Fibroblast of the conjunctiva (primary cell): ENCODE data around the gene STON2.
"Not testable (repeated sequence)": the region's sequence is repeated elsewhere in the genome, so short reads cannot be mapped to it uniquely, and the experiment has no call there.

ENCODE experiments used
- DNase-seq: peaks from one replicate; pipeline ENCODE4 v3.0.0-alpha.2; 2010; ENCODE audit warnings: low read depth

The STON2 gene

GRCh38 chr14:81268016-81268416 is 132.1 kb downstream of the STON2 start:
- DNase-seq, result no peak

GRCh38 chr14:81265636-81266169 is 134.4 kb downstream of the STON2 start:
- no peak for DNase-seq

DNA sequence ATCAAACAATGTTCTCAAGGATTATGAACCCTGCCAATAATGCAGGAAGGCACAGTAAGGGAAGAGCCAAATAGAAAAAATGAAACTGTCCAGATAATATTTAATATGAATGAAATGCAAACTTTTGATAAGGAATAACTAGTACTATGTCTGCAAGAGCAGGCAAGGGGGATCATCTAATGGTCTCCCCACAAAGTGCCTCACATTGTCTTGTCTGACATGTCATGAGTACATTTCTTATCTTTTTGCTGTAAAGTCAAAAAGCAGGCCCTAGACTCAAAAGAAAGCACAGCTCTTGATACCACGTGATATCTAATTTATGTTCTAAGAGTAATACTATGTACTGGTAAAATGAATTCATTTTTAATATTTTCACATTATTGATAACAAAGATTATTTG is 135.5 kb downstream of the STON2 start:
- no peak for DNase-seq

DNA sequence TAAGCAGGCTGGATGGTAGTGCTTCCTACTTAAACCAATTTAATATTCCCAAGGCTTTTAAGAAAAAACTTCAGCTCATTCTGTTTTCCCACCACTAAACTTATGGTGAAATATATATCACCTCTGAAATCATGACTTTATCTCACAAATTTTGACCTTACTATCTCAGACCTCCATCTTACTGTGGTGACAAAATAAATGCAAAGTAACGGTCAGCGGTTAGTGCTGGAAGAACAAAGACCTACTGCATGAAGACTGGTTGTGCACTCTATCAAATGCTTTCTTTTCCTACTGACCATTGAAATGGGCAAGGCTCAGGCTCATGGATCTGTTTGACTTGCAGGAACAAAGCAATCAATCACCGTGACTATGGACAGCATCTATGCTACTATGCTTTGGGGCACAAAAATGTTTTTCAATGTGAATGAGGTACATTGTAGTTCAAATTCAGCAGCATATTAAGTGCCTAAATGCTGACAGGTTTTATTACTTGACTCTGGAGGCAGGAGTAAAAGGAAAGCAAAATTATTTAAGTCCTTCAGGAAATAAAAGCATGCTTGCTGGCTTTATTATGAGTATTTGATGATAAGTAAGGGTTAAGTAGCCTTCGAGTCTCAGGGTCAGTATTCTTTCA is 136.2 kb downstream of the STON2 start:
- no peak for DNase-seq

DNA sequence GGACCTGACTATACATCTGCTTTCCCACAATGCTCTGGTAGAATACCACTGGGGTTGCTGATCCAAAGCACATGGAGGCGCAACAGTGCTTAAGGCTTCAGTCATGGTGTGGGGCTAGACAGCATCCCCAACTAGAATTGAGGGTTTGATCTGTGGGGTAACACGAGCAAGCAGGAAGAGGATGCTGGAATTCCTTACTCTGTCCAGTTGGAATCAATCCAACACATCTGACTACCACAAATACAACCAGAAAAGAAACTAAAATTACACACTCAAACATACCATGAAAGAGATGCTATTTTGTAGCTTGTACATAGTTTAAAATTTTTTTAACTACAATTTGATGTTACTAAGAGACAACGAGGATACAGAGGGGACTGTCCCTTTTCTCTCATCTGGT is 138.9 kb downstream of the STON2 start:
- DNase-seq, result no peak

DNA sequence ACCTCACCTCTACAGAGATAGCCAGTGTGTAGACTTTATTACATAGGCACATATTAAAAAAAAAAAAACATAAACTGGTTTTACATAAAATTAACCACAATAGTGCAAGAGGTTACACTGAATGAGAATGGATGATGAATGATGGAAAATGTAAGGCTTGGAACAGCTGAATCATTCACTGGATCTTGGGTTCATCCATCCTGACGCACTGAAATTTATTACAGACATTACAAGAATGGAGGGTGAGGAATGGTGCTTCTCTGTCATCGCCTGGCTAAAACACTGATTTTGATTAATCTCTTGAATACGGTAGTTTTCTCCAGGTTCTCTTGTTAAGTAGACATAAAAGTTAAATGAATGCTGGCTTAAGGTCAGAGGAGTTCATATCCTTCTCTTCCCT is 139.4 kb downstream of the STON2 start:
- DNase-seq, result no peak

DNA sequence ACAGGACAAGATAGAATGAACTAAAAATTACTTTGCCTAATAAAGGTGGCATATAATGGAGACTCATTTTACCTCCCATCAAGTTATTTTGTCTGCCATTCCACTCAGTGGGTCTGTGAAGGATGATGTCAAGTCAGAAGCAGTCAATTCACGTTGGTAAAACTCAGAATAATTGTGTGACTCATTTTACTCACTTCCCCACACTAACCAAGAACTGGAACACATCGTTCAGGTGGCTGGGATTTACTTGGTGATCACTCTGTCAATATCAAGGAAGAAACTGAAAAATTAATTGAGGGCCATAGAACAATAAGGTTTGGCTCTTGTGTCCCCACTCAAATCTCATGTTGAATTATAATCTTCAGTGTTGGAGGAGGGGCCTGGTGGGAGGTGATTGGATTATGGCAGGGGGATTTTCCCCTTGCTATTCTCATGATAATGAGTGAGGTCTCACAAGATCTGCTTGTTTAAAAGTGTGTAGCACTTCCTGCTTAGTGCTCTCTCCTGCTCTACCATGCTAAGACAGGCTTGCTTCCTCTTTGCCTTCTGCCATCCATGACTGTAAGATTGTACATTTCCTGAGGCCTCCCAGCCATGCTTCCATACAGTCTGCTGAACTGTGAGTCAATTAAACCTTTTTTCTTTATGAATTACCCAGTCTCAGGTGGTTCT is 143.7 kb downstream of the STON2 start:
- no peak for DNase-seq

GRCh38 chr14:81252278-81252677 is 147.8 kb downstream of the STON2 start:
- no peak for DNase-seq

DNA sequence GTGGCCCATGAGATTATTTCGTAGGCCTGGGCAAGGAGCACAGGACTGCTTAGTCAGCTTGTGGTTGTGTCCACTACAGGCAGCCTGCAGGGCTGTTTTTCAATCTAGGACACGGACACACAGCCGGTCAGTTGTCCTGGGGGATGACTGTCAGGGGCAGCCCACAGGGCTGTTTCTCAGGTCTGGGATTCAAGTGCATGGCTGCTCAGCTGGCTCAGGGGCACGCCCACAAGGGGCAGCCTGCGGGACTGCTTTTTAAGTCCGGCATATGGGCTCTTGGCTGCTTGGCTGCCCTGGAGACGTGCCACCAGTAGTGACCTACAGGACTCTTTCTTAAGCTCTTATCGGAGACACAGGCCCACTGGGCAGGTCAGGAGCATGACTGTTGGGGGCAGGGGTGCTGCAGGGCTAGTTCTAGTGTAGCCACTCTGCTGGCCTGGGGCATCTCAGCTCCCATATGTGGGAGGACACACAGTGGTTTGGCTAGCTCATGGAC is 152.8 kb downstream of the STON2 start:
- DNase-seq, result no peak

- peak; percentile 80 for DNase-seq
Observed at GRCh38 chr14:81246461-81247270, 153.5 kb downstream of the STON2 start.

DNA sequence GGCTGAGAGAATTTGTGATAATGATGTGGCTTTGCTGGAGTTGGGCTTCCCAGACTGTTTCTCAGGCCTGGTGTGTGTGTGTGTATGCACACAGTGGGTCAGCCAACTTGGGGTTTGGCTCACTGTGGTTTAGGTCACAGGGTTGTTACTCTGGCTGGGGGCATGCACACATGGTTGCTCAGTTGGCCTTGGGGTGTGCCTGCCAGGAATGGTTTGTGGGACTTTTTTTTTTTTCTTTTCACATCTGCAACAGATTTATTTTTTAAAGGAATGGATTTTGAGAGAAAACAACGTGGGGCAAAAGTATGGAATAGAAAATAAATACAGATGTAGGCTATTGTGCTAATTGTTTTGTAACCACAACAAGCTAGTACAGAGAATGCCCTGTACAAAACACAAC is 154.4 kb downstream of the STON2 start:
- DNase-seq, result no peak

GRCh38 chr14:81244431-81244830 is 155.7 kb downstream of the STON2 start:
- not testable (repeated sequence) for DNase-seq

DNA sequence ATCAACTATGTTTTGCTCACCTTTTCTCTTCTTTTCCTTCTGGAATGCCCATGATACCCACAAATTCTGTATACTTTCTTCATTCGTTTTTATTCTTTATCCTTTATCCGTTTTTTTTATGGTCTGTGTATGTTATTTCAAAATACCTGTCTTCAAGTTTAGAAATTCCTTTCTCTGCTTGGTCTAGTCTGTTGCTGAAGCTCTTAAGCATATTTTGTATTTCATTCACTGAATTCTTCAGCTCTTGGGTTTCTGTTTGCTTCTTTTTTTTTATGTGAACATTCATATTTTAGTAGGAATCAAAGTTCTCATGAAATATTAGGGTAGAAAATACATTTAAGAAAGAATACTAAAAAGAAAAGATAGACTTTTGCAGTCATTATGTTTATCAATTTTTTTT is 156.6 kb downstream of the STON2 start:
- DNase-seq, result no peak

- not testable (repeated sequence) for DNase-seq
Observed at GRCh38 chr14:81236849-81237248, 163.3 kb downstream of the STON2 start.

DNA sequence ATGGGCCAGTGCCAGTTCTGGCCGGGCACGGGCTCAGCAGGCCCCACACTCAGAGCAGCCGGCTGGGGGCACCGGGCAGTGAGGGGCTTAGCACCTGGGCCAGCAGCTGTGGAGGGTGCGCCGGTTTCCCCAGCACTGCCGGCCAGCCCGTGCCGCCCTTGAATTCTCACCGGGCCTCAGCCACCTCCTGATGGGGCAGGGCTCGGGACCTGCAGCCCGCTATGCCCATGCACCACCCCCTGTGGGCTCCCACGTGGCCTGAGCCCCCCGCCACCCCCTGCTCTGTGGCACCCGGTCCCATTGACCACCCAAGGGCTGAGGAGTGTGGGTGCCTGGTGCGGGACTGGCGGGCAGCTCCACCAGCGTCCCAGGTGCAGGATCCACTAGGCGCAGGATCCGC is 164.0 kb downstream of the STON2 start:
- no peak for DNase-seq

- no peak for DNase-seq
Observed at GRCh38 chr14:81235096-81235495, 165.0 kb downstream of the STON2 start.

DNA sequence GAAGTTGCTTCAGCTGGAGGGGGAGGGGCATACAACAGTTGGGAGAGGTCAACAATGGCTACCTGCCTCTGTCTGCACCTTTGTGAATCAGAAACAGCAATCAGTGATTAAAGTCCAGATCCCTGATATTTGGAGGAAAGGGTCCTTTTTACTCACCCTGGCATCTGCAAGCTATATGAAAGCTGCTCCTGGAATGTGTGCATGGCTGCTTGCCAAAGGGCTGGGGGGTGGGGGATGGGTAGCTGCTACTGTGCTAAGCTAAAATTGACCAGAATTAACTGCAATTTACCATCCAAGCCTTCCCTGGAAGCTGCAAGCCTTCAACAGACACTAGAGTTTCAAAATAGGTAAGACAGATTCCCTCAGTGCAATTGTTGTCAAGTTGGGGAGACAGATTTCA is 165.8 kb downstream of the STON2 start:
- DNase-seq, result no peak

DNA sequence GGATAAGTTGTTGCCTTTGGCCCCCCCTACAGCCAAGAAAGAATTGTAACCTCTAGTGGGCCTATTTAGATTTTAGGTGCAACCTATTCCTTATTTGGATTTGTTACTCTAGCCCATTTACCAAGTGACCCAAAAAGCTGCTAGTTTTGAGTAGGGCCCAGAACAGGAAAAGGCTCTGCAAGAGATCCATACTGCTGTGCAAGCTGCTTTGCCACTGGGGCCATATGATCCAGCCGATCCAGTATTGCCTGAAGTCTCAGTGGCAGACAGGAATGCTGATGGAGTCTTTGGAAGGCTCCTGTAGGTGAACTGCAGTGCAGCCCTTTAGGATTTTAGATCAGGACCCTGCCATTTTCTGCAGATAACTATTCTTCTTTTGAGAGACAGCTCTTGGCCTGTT is 166.5 kb downstream of the STON2 start:
- DNase-seq, result no peak

- DNase-seq, result no peak
Observed at GRCh38 chr14:81231540-81231939, 168.6 kb downstream of the STON2 start.

GRCh38 chr14:81224222-81224621 is 175.9 kb downstream of the STON2 start:
- DNase-seq, result no peak

DNA sequence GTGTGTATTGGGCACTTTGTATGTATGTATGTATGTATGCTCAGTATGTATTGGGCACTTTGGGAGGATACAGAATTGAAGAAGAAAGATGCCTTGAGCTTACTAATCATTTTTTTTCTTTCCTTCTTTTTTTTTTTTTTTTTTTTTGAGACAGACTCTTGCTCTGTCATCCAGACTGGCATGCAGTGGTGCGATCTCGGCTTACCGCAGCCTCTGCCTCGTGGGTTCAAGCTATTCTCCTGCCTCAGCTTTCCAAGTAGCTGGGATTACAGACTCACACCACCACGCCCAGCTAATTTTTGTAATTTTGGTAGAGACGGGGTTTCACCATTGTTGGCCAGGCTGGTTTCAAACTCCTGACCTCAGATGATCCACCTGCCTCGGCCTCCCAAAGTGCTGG is 176.3 kb downstream of the STON2 start:
- not testable (repeated sequence) for DNase-seq

DNA sequence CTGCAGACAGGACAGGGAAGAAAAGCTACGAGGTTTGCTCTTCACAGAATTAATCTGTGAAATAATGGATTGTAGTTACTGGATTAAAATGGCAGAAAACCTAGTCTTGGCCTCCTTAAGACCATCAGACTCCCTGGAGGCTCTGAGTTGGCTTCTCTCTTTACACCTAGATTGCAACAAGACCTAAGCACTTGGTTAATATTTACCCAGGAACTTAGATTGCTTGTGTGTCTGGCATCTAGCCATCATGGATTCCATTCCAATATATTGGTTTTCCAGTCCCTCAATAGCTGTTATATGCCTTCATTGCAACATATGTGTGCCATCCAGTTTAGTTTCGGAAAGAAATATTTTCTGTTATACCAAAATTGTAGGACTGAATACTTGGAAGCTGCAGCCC is 177.4 kb downstream of the STON2 start:
- no peak for DNase-seq

DNA sequence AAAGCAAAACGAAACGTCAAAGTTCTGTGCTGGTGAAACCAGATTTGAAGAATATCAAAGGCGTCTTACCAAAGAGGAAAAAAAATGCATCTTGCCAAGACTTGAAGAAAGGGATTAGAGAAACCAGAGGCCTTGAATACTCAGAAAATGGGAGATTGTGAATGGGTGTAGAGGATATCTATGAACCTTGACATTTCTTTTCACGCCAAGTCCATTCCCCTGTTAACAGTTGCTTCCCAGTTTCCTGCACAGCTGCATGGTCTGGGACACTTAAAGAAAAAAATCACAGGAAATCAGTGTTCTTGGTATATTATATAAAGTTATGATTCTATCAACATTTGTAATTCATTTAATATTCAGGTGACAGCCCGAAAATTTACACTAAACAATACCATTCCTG is 178.0 kb downstream of the STON2 start:
- no peak for DNase-seq
